Raji (cell line): ENCODE results near the gene CCR6.

Source experiments
- POLR2A ChIP-seq: IDR thresholded peaks from 2 replicates; pipeline ENCODE4 v1.6.1; 2011; ENCODE audit warnings: low read depth, low read length, control low read depth; ENCODE audit not compliant: insufficient read depth

The CCR6 gene

DNA sequence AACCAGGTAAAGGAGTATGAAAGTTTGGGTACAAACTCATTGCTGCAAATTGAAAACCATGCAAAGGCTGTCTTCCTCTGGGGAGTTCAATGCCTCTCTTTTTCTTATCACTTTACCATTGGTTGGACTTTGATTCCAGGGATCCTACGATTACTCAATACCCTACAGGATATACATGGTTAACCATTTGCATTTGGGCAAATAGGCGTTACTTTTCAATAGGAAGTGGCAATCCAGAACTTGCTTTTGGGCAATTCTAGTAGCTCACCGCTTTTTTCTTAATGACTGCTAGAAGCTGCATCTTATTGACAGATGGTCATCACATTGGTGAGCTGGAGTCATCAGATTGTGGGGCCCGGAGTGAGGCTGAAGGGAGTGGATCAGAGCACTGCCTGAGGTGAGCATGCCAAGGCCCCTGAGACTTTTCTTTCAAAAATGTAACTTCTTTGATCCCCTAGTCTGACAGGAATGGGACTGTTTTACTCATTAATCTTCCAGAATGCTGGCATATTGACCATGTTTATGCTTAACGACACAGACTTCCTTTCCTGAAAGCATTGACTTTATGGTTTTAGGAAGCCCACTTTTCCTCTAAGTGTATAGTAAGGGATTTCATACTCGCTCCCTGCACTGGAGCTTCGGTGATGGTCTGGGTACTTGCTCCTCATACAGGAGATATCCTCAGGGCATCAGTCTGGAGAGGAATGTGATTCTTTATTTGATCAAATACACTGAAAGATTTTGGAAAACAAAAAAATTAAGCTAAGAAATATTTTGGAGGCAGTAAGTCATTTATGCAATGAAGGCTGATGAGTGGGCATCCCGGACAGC, at the start of gene CCR6:
TSS of gene CCR6 (plus strand) at position 270 of the 831 bp plus-strand sequence. CDS start 13,039 bp downstream, outside the sequence.
- TF ChIP-seq POLR2A, result no peak

DNA sequence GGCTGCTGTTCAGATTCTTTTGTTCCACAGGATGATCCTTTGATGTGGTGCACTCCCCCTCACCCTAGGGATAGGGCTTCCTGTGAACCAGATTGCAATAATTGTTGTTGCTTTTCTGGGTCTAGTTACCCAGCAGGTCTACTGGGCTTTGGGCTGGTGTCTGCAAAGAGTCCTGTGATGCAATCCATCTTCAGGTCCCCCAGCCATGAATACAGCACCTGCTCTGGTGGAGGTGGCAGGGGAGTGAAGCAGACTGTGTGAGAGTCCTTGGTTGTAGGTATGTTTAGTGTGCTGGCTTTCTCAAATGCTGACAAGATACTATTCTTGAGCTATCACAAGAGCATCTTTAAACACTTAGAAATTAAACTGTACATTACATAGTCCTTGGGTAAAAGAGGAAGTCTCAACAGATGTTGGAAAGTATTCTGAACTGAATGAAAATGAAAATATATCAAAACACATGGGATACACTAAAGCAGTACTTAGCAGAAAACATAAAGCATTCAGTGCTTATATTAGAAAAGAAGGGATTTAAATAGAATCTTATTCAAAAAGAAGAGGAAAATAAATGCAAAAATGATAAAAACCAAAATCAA, 49.1 kb upstream of the CCR6 start:
- no peak for TF ChIP-seq POLR2A

DNA sequence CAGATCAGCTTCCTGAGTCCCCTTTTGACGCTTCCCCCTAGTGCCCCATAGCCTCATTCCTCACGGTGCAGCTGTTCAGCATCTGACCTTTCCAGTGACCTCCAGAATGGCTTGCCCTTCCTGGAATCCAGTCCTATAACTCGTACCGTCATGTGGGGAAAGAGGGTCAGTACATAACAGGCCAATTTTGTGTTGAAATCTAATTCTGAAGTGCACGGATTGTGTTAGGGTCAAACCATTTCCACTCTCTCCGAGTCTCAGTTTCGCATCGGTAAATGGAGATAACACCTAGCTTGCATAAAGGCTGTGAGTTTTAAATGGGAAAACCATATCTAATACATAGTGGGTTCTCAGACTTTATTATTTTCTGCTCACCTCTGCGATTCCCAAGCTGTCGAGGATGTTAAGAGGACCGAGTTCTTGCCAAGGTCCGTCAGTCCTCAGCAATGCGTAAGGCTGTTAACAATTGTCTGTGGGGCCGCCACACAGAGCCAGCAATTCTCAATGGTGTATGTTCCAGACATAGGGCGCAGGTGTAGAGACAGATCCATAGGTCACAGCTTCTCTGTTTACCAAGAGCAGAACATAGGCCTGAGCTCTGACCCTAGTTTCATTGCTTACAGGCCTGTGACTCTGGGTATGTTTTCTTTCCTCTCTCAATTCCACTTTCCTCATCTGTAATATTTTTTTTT, 45.5 kb upstream of the CCR6 start:
- no peak for TF ChIP-seq POLR2A

DNA sequence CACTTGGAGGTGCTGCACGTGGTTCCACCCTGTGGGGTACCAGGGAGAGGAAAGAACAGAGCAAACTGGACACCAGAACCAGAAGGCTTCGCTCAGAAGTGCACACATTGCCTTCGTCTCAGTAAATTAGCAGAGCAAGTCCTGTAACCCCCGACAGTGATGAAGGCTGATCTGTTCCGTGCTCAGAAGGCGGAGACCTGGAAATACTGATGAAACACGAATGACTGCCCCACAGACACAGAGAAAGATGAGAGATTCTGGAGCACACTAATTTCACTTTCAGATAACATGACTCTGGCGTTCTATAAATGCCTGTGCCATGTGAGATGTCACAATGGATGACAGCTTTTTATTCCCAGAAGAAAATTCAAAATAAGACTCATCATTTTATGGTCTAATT, 44.2 kb upstream of the CCR6 start:
- TF ChIP-seq POLR2A, result no peak

DNA sequence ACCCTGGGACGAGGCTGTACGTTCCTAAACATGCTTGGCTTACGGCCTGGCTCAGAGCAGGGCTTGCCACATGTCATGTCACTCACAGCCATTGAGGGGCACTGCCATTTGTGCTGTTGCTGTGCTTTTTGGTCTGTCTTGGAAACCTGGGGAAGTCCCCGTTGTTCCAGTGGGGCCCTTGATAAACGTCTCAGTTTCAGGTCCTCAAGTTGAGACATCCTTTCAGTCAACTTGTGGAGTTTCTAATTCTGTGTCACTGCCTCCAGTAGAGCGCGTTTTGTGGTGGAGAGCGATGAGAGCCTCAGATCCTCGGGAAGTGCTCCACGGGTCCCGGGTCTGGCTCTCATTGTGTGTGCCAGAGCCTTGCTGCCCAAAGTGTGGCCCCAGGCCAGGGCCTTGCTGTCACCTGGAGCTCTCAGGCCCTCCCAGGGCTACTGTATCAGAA, 43.0 kb upstream of the CCR6 start:
- no peak for TF ChIP-seq POLR2A

DNA sequence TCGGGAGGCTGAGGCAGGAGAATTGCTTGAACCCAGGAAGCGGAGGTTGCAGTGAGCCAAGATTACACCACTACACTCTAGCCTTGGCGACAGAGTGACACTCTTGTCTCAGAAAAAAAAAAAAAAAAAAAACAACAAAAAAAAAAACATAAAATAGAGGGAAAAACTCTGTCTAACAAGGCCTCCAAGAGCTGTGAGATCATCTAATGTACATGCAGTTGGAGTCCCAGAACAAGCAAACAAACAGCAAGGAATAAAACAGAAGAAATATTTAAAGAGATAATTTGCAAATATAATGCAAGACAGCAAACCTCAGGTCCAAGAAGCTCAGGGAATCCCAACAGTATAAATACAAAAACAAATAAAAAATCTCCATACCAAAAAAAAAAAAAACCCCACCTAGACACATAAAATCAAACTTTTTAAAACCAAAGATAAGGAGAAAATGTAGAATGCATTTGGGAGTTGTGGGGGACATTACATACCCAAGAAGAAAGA, 35.0 kb upstream of the CCR6 start:
- no peak for TF ChIP-seq POLR2A

DNA sequence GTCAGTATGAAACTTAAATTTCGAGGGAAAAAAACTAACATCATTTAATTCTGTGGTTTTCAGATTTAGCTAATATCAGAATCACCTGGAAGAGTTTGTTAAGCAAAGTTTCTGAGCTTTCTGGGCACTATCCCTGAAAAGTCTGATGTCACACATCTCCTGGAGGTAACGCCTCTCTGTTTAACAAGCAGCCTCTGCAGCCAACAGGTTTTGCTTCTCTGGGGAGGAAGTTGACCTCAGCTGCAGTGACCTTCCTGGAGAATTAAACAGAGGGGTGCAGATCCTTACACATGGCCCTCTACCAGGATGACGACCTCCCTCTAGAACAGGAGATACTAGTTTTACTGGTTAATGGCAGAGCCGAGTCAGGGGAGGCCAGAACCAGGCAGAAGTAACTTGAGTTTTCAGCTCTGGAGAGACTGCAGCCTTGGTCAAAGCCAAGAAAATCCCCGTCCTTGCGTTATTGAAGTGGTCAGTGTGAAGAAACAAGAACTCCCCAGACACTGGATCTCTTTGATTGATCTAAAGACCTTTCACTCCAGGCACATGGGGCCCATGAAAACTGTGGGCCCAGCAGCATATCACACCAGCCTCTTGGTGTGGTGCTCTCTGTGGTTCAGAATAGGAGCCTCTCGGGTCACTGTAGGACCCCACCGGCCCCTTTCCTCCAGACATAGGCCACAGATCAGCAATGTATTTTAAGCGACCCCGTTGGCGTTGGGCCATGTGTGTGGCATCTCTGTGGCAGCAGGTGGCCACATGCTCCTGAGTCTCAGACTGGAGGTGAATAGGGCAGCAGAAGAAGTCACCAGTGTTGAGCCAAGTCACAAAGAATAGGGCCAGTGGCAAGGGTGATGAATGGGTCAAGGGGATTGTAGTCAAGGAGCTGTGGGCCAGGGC, 33.4 kb upstream of the CCR6 start:
- TF ChIP-seq POLR2A, result no peak

DNA sequence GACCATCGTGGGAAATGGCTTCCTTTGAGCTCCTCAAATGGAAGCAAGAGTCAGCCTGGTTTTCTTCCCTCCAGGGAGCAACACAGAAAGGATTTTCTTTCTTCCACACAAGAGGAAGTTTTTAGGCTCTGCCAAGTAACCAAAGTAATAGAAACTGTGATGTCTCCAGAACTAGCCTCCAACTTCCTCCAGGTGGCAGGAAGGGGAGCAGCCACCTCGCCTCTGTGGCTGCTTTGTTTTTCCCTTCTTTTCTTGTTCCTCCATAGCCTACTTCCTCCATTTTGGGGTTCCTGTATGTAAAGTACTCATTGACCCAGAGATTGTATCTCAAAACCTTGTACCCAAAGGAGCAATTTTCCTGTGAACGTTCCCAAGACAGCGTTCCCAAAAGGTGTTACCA, 32.7 kb upstream of the CCR6 start:
- TF ChIP-seq POLR2A, result no peak

DNA sequence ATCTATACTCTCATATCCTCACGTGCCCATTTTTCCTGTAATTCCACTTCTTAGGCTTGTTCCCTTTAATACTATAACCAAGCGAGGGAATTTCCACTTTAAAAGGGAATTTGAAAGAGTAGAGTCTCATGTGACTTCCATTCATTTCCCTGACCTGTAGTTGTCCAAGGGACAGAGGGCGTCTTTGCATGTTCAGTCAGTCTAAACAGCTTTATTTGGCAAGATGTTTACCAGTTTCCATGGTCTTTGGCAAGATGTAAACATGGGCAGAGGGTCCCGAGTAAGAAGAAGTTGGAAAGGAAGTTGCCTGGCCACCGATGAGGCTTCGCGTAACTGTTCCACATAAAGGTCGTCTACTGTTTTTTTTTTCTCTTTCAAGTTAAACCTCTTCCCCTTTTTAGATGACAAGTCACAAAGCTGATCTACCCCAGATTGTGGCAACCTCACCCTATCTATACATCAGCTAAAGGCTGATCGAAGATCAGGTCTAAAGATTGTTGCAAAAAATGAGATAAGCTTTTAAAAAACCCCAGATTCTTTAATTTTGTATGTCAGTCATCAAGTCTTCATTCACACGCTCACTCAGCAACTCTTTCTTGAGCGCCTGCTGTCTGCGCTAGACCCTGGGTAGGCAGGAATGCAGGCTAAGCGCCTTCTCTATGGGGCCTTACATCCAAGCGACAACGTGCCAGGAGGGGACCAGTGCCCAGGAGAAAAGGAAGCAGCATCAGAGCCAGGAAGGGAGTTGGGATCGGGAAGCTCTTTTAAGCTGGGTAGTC, 31.7 kb upstream of the CCR6 start:
- TF ChIP-seq POLR2A, result no peak

DNA sequence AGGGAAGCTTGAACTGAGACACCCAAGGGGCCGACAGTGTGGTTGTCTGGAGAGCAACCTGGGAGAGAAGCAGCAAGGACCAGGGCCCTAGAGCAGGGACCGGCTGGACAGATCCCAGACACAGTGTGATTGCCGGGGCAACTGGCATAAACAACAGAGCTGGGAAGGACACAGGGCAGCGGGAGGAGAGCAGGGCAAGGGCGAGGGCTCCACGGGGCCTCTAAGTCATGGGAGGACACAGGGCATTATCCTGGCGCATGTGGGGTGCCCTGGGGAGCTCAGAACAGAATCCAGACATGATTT, 31.1 kb upstream of the CCR6 start:
- no peak for TF ChIP-seq POLR2A

DNA sequence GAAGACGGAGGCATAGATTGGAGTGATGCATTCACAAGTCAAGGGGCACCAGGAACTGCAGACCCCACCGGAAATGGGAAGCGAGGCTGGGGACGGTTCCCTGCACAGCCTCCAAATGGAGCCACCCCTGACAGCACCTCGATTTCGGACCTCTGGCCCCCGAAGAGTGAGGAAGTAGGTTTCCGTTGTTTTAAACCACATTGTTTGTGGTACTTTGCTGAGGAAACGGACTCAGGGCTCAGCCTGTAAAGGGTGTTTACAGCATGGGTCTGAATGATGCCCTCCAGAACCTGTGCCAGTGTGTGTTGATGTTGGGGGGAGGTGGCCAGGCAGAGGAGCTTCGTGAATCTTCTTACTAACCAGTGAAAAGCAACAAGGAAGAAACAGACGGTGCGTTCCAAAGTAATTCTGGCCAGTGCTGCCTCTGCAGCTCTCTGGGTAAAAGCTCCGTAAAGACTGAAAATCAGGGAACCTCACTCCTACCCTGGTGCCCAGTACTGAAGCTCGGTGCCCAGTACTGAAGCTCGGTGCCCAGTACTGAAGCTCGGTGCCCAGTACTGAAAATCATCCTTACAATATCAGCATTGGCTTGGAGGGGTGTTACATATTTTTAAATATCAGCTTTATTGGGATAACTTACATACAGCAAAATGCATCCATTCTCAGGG, 30.1 kb upstream of the CCR6 start:
- no peak for TF ChIP-seq POLR2A

DNA sequence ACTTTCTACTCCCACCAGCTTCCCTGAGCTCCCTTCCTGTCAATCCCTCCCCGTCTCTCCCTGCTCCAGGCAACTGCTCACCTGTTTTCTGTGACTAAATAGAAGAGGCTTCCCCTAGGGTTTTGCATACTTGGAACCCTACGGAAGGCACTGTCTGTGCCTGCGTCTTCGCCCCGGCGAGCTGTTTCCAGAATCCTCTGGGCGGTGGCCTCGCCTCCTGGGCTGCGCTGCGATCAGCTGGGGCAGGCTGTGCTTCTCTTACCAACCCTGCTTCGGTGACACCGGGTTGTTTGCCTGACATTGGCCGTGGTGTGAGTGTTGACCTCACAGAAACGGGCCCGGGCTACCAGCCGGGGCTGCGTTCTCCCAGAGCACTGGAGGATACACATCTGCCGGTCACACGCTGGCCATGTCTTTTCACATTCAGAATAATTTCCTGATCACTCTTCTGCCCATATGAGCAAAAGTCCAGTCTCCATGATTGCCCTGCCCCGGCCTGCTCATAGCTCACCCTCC, 29.4 kb upstream of the CCR6 start:
- TF ChIP-seq POLR2A, result no peak

DNA sequence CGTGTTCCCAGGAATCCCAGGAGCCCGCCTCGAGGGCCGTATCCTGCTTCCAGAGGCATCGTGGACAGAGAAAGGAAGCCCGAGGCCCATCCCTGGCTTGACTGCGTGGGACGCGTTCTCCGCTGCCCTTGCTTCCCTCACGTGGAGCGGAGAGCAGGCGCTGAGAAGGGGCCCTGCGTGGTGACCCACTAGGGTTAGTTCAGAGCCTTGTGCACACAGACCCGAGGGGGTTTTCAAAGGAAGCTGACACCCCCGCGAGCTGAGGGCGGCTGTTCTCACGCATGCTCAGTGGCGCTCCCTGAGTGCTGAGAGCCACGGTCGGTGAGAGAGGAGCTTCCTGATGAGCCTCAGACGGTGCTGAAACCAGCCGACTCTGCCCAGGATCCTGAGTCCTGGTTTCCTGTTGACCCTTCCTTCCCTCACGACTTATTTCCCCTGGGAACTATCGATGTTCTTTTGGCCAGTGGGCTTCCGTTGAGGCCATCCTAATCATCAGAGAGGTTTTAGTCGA, 28.9 kb upstream of the CCR6 start:
- TF ChIP-seq POLR2A, result peak; percentile 42; the same call in 1 of the 2 replicates
